Stimulated activated CD4-positive, alpha-beta T cell treated with anti-CD3 and anti-CD28 coated beads, TNF-alpha, amount 100 ng/mL, for 48 hours (primary cell): ENCODE results near the gene ZNF862.

Source experiments
- DNase-seq, 3 donors: peaks; one replicate each; pipeline ENCODE4 v3.0.0-alpha.2; 2020; ENCODE audit warnings: low read depth in 3 of 3

The ZNF862 gene

DNA sequence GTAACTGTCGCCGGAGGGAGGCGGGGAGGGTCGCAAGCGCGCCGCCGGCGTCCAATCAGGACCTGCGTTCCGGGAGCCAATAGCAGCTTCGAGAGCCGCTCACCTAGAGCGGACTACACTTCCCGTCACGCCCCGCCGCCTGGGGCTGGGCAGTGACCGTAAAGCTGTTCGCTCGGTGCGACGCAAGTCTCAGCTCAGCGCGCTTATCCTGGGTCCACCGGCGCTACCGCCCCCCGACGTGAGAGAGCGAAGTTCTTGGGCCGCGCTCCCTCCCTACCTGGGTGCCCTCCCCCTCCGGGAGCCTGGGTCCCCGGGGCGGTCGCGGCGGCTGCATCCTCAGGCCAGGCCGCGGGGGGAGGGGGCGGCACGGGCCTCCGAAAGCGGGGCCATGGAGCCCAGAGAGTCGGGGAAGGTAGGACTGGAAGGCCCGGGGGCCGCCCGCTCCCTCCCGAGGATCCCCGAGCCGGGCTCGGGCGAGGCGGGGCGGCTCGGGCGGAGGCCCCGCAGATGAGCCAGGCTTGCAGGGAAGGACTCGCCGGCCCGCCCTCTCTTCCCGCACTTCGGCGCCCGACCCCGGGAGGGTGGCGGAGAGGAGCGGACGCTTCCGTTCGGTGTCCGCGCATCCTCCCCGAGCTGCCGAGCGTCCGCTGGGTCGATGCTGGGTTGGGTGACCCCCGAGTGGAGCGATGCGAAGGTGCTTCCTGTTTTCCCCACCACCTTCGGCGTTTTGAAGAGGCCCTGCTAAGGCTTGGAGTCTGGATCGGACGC is at the start of gene ZNF862:
ZNF862 (plus strand) TSS at position 152 of the 768 bp plus-strand sequence; CDS start at position 389, 237 bp downstream.
- DNase-seq: peak; percentile 93 to 94 (median 93)

DNA sequence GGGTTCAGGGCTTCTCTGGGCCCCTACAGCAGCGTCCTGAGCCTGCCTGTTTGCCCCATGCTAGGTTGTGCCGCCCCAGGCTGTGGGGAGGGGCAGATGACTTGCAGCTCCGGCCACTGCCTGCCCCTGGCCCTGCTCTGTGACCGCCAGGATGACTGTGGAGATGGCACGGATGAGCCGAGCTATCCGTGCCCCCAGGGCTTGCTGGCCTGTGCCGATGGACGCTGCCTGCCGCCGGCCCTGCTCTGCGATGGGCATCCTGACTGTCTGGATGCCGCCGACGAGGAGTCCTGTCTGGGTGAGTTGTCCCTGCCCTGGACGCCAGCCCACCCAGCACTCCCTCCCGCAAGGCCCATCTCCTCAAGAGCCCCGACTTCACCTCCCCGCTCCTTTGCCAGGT is 49.1 kb upstream of the ZNF862 start:
- DNase-seq: no peak

DNA sequence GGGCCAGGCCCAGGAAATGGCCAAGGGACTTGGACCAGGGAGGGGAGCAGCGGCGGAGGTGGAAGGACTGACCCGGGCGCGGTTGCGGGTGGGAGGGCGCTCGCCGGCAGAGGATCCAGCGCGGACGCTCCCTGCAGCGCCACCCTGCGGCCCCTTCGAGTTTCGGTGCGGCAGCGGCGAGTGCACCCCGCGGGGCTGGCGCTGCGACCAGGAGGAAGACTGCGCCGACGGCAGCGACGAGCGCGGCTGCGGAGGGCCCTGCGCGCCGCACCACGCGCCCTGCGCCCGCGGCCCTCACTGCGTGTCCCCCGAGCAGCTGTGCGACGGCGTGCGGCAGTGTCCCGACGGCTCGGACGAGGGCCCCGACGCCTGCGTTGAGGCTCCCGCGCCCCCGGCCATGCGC is 48.0 kb upstream of the ZNF862 start:
- peak in 2 of 3 donors; percentile 26 to 36 for DNase-seq

DNA sequence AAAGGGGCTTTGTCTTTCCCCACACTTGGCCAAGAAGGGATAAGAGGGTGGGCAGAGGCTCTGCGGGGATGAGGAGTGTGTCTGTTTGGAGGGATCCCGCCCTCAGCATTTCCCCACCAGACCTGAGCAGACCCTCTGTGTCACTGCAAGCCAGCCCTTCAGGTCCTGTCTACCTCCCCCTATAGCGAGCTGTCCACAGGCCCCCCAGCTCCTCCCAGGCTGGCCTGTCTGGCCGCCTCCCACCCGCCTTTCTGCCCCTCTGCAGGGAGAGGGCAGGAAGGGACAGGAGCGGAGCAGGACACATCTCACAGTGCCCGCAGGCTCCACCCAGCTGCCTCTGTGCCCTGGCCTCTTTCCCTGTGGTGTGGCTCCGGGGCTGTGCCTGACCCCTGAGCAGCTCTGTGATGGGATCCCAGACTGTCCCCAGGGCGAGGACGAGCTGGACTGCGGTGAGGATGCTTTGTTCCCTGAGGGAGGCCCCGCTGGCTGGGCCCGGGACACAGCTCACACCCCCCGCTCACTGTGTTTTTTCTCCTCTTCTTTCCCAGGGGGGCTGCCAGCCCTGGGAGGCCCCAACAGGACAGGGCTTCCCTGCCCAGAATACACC is 47.3 kb upstream of the ZNF862 start:
- no peak for DNase-seq

DNA sequence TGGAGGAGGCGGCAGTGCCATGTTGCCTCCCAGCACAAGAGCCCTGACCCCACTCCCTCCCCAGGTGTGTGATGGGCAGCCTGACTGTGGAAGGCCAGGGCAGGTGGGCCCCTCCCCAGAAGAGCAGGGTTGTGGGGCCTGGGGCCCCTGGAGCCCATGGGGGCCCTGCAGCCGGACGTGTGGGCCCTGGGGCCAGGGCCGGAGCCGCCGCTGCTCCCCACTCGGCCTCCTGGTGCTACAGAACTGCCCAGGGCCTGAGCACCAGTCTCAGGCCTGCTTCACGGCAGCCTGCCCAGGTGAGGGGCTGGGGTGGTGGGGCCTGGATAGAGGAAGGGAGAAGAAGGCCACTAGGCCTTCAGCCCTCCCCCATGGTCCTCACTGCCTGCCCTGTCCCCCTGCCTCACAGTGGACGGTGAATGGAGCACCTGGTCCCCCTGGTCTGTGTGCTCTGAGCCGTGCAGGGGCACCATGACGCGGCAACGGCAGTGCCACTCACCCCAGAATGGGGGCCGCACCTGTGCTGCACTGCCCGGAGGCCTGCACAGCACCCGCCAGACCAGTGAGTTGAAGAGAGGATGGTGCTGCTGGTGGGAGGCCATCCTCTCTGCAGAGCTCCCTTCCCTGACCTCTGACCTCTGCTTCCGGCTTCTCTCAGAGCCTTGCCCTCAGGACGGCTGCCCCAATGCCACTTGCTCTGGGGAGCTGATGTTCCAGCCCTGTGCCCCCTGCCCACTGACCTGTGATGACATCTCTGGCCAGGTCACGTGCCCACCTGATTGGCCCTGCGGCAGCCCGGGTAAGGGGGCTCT is 46.6 kb upstream of the ZNF862 start:
- DNase-seq: no peak

DNA sequence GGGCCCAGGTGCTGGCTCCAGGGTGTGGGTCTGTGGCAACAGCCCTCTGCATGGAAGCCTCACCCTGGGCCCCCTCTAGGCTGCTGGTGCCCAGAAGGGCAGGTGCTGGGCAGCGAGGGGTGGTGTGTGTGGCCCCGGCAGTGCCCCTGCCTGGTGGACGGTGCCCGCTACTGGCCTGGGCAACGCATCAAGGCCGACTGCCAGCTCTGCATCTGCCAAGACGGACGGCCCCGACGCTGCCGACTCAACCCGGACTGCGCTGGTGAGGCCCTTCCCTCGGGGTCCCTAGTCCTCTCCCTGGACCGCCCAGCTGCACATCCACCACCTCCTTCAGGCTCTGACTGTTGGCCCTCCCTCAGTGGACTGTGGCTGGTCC is 46.0 kb upstream of the ZNF862 start:
- no peak for DNase-seq

DNA sequence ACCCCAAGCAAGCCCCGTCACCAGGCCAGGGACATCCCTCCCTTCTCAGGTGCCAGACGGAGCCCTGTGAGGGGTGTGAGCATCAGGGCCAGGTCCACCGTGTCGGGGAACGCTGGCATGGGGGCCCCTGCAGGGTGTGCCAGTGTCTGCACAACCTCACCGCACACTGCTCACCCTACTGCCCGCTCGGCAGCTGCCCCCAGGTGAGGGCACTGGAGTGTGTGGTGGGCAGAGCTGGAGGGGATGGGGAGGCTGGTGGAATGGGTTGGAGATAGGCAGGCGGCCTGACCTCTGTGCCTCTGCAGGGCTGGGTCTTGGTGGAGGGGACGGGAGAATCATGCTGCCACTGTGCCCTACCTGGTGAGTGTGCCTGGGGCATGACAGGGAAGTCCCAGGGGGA is 44.9 kb upstream of the ZNF862 start:
- DNase-seq: no peak

DNA sequence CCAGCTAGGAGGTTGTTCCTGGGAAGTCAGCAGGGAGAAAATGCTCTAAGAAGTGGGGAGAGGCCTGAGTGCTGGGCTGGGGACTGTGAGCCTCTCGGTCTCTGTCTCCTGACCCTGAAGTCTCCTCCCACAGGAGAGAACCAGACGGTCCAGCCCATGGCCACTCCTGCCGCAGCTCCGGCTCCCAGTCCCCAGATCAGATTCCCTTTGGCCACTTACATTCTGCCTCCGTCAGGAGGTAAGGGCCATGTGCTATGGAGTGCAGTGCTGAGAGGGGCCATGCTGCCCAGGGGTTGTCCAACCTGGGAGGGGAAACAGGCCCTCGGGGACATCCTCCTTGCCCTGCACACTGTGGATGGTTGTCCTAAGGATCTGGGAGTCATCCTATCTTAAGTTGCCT is 43.5 kb upstream of the ZNF862 start:
- DNase-seq: no peak

DNA sequence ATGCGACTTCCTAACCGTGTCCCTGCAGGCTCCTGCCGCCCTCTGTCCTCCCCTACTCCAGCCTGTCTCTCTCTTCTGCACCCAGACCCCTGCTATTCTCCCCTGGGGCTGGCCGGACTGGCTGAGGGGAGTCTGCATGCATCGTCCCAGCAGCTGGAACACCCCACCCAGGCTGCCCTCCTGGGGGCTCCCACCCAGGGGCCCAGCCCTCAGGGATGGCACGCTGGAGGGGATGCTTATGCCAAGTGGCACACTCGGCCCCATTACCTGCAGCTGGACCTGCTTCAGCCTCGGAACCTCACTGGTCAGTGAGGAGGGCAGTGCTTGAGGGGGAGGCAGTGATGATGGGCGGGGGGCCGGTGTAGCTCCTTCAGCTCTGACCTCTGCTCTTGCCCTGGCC is 43.0 kb upstream of the ZNF862 start:
- DNase-seq: no peak

DNA sequence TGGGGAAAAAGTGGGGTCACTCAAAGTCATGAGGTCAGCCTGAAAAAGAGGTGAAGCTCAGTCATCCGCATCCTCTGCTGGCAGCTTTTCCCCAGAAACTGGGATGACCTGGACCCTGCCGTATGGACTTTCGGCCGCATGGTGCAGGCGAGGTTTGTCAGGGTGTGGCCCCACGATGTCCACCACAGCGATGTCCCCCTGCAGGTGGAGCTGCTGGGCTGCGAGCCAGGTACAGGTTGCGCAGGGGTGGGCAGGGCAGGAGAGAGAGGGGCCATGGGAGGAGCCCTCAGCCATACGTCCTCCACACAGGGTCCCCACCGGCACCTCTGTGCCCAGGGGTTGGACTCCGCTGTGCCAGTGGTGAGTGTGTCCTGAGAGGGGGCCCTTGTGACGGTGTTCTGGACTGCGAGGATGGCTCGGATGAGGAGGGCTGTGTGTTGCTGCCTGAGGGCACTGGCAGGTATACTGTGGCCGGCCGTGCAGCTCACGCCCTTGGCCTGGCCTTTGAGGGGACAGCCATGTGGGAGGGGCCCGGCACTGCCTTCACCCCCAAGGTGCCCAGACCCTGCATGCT is 41.8 kb upstream of the ZNF862 start:
- DNase-seq: no peak

DNA sequence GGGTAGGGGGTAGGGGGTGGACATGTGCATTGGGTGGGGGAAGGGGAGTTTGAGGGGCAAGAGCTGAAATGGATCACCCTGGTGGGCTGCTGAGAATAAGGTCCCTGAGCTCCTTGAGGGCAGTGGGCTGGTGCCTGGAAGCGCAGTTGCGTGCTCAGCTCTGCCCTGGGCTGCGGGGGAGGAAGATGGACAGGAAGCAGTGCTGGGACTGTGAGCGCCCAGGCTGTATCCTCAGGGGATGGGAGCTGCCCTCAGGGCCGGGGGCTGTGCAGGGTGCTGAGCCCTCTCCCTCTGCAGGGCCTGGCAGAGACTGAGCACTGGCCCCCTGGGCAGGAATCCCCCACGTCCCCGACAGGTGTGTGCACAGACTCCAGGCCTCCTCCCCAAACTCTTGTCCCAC is 40.4 kb upstream of the ZNF862 start:
- DNase-seq: no peak

DNA sequence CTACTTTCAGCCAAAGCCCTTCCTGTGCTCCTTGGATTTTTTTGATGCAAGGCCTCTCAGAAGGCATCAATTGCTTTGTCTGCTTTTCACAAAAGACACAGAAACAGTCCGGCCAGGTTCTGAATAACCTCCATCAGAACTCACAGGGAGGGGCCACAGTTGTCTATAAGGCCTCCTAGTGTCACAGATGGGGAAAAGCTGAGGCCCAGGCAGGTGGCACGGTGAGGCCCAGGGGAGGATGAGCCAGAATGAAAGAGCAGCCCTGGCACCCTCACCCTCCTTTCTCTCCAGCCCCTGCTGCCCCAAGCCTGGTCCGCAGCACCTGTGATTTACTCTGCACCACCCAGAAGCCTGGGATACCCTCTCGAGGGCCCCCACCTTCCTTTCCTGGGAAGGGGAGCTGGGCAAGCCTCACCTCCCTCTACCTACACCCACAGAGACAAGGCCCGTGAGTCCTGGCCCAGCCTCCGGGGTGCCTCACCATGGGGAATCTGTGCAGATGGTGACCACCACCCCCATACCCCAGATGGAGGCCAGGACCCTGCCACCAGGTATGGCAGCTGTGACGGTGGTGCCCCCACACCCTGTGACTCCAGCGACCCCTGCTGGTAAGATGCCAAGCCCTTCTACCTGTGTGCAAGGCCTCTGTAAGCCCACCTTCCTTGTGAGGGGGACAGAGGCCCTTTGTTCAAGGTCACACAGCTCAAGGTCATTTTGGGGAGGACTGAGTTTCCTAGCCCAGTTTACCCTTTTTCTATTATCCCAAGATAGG is 38.6 kb upstream of the ZNF862 start:
- peak; percentile 18 to 43 (median 26) for DNase-seq

DNA sequence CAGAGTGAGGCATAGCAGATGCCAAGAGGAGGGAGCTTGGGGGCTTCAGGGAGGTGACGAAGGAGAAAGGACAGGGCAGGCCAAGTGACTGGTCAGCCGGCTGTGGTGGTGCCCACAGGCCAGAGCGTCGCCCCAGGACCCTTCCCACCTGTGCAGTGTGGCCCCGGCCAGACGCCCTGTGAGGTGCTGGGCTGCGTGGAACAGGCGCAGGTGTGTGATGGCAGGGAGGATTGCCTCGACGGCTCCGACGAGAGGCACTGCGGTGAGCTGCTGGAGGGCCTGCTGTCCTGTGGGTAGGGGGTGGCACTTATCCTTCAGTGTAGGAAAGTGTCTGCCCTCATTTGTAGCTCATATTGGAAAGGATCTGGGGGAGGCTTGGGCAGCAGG is 38.0 kb upstream of the ZNF862 start:
- no peak for DNase-seq

DNA sequence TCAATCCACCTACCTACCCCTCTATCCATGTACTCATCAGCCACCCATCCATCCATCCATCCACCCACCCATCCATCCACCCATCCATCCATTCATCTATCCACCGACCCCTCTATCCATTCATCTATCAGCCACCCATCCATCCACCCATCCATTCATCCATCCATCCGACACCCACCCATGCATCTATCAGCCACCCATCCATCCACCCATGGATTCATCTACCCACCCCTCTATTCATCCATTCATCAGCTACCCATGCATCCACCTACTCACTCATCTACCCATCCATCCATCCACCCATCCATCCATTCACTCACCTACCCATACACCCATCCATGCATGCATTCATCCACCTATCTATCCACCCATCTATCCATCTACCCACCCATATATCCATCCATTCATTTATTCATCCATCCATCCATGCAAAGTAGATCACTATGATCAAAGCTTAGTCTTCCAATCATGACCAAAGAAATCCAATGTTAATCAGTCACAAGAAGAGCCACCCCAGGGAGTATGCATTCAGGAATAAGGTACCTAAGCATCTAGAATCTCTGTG is 37.1 kb upstream of the ZNF862 start:
- no peak for DNase-seq

DNA sequence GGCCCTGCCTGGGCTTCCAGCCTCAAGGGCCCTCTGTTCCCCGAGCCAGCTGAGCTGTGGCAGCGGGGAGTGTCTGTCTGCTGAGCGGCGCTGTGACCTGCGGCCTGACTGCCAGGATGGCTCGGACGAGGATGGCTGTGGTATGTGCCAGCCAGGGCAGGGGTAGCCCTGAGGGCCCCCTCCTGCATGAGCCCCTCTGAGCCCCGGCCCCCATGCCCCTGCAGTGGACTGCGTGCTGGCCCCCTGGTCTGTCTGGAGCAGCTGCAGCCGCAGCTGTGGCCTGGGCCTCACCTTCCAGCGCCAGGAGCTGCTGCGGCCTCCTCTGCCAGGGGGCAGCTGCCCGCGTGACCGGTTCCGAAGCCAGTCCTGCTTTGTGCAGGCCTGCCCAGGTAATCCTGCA is 36.4 kb upstream of the ZNF862 start:
- DNase-seq: no peak

DNA sequence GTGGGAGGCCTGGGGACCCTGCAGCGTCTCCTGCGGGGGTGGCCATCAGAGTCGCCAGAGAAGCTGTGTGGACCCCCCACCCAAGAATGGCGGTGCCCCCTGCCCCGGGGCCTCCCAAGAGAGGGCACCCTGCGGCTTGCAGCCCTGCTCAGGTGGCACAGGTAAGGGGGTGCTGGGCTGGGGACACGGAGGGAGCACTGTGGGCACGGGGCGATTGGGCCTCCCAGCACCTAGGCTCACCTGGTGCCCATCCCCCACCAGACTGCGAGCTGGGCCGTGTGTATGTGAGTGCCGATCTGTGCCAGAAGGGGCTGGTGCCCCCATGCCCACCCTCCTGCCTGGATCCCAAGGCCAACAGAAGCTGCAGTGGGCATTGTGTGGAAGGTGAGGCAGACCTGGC is 35.2 kb upstream of the ZNF862 start:
- no peak for DNase-seq

DNA sequence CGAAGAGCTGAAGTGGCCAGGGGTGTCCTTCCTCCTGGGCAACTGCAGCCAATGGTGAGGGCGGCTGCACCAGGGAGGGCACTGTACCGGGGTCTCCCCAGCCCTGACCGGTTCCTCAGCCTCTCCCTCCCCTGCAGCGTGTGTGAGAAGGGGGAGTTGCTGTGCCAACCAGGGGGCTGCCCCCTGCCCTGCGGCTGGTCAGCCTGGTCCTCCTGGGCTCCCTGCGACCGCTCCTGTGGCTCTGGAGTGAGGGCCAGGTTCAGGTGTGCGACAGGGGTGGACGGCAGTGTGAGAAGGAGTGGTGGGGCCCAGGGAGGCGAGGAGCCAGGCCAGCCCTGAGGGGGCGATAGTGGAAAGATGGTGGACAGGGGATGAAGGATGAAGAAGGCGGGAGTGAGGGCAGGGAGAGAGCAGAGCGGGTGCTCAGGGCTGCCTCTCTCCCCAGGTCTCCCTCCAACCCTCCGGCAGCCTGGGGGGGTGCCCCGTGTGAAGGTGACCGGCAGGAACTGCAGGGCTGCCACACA is 34.6 kb upstream of the ZNF862 start:
- DNase-seq: no peak

DNA sequence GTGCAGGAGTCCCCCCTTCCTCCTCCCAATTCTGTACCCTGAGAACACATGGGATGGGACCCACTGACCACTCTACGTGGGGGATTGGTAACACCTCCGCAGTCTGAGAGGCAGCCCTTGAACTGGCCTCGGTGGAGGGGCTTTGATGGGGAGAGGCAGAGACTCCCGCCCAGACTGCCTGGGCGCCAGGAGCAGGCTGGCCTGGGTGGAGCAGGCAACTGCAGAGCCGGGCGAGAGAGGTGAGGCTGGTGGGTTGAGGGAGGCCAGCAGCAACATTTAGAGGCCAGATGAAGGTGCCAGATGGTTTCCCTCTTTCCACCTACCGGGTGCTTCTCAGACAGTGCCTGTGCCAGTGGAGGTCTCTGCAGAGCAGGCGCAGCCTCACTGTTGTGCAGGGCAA is 34.1 kb upstream of the ZNF862 start:
- DNase-seq: no peak

DNA sequence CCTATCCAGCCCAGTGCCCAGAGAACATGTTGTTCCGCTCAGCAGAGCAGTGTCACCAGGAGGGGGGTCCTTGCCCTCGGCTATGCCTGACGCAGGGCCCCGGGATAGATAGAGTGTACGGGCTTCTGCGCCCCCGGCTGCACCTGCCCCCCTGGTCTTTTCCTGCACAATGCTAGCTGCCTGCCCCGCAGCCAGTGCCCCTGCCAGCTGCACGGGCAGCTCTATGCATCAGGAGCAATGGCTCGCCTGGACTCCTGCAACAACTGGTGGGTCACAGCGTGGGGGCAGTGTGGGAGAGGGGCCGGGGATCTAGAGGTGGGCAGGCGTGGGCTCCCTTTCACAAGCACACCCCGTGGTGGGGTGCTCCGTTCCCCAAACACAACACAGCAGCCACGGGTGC is 31.4 kb upstream of the ZNF862 start:
- DNase-seq: no peak

DNA sequence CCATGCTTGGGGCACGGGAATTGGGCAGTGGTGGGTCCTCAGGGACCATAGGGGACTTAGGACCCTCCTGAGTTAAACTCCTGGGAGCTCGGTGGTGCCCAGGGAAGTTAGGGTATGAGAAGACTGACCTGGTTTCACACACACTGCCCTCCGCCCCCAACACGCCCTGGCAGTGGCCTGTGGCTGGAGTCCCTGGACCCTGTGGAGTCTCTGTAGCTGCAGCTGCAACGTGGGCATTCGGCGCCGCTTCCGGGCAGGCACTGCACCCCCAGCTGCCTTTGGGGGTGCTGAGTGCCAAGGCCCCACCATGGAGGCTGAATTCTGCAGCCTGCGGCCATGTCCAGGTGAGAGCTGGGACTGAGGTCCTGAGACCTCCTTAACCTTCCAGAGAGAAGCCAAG is 29.9 kb upstream of the ZNF862 start:
- no peak for DNase-seq

DNA sequence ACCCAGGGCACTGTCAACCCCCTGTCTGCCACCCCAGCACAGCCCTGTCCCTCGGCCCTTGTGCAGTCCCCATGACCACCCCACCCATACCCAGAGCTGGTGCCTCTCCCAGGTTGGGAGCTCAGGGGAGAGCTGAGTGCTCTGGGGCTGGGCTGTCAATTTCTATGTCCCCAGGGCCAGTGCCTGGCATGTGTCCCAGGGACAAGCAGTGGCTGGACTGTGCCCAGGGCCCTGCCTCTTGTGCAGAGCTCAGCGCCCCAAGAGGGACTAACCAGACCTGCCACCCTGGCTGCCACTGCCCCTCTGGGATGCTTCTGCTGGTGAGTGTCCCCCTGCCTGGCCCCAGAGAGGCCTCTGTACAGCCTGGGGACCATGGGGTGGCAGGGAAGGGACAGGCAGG is 29.0 kb upstream of the ZNF862 start:
- DNase-seq: no peak
